Common myeloid progenitor, CD34-positive (primary cell): Measurements from ENCODE around the gene DOCK2.

Experiments used
- CTCF ChIA-PET: fragments of 350-600 bp; sonication (Branson Sonifier 250); formaldehyde crosslinking; loops from one replicate; lab custom pipeline; 2021; ENCODE audit warnings: antibody characterized with exemption; lab: Charles Lee
- POLR2A ChIA-PET: fragments of 350-600 bp; sonication (Branson Sonifier 250); formaldehyde crosslinking; loops from one replicate; lab custom pipeline; 2021; ENCODE audit warnings: antibody characterized with exemption; lab: Charles Lee
- DNase-seq, 3 donors: peaks; one replicate each; pipeline versions ENCODE4 v3.0.0 to v3.0.0-alpha.2; 2013
- H3K27ac ChIP-seq, 2 experiments: 1 replicate in 1 of 2; 2 replicates in 1 of 2; pipeline ENCODE4 v1.7.0; 2013; ENCODE audit warnings: inconsistent platforms in 2 of 2, low read length in 2 of 2, mild to moderate bottlenecking in 2 of 2, low read depth in 1 of 2, moderate library complexity in 1 of 2; ENCODE audit not compliant: severe bottlenecking in 2 of 2, insufficient read depth in 1 of 2, poor library complexity in 1 of 2
- H3K27me3 ChIP-seq, 5 experiments: replicated peaks in 2 of 5; 1 replicate in 3 of 5; 2 replicates in 2 of 5; pipeline versions ENCODE4 v1.6.1 to v1.7.0; 2013; ENCODE audit warnings: low read length in 4 of 5, mild to moderate bottlenecking in 2 of 5, moderate library complexity in 2 of 5, inconsistent platforms in 1 of 5; ENCODE audit not compliant: insufficient read depth in 5 of 5, control insufficient read depth in 4 of 5
- H3K36me3 ChIP-seq, 4 experiments: 1 replicate in 2 of 4; 2 replicates in 2 of 4; pipeline versions ENCODE4 v1.6.1 to v1.7.0; 2013; ENCODE audit warnings: low read length in 3 of 4, control low read depth in 1 of 4, mild to moderate bottlenecking in 1 of 4; ENCODE audit not compliant: control insufficient read depth in 4 of 4, insufficient read depth in 4 of 4
- H3K4me1 ChIP-seq, 4 experiments: 1 replicate in 3 of 4; 2 replicates in 1 of 4; pipeline versions ENCODE4 v1.6.1 to v1.7.1; 2013; ENCODE audit warnings: low read length in 3 of 4, mild to moderate bottlenecking in 3 of 4, control low read depth in 1 of 4, inconsistent platforms in 1 of 4, moderate library complexity in 1 of 4; ENCODE audit not compliant: control insufficient read depth in 4 of 4, insufficient read depth in 4 of 4; ENCODE audit errors: control extremely low read depth in 1 of 4
- H3K4me3 ChIP-seq, 7 experiments: 1 replicate in 4 of 7; 2 replicates in 3 of 7; pipeline versions ENCODE4 v1.5.1 to v1.7.0; 2013; ENCODE audit warnings: mild to moderate bottlenecking in 7 of 7, low read length in 6 of 7, moderate library complexity in 6 of 7, inconsistent platforms in 2 of 7, low read depth in 2 of 7, control low read depth in 1 of 7; ENCODE audit not compliant: insufficient read depth in 4 of 7, control insufficient read depth in 1 of 7; ENCODE audit errors: extremely low read depth in 1 of 7
- H3K9me3 ChIP-seq, 5 experiments: 1 replicate in 4 of 5; 2 replicates in 1 of 5; pipeline versions ENCODE4 v1.6.1 to v1.7.1; 2013; ENCODE audit warnings: low read length in 4 of 5, mild to moderate bottlenecking in 2 of 5, inconsistent platforms in 1 of 5, low read depth in 1 of 5, moderate library complexity in 1 of 5; ENCODE audit not compliant: control insufficient read depth in 4 of 5, insufficient read depth in 2 of 5; ENCODE audit errors: control extremely low read depth in 1 of 5
- WGBS: methylation state at CpG from one replicate; pipeline ENCODE4 v1.1.5; 2013; ENCODE audit not compliant: insufficient coverage; 5-methylcytosine and 5-hydroxymethylcytosine counted together

The DOCK2 gene

DNA sequence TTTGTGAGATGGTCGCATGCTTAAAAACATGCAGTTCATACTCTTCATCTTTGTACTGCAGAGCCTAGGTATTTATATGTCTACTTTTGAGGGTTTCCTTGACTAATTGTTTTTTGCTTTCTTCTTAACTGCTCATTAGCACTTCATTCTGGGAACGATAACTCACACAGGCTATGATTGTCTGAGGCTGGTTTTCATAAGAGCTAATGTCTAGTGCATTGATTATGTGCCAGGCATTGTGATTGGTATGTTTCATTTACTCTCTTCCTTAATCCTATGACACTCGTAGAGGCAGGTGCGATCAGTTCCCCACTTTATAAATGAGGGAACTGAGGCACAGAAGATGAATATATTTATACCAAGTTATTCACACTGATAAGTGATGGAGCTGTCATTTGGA, 249.6 kb downstream of the DOCK2 start:
- Histone ChIP-seq H3K27me3 (no peaks in the 10 kb centered on the region), H3K4me1 (peaks cover 3 to 6% (median 4%) of the 10 kb centered on the region in 4 experiments), H3K36me3 (peaks cover 3 to 30% (median 7%) of the 10 kb centered on the region in 4 experiments), H3K9me3 (no peaks in the 10 kb centered on the region), H3K27ac (no peak overlapping the region), H3K4me3 (no peak overlapping the region)
- no CpG with 5 or more reads among the region's 4 CpGs for whole genome bisulfite sequencing
- POLR2A ChIA-PET: no interaction called here
- no peak for DNase-seq
- CTCF ChIA-PET: interaction anchor here (1.3 kb wide), 1 partner anchor 17 kb away, joined by 3 read pairs; no protein-coding TSS in a partner anchor

DNA sequence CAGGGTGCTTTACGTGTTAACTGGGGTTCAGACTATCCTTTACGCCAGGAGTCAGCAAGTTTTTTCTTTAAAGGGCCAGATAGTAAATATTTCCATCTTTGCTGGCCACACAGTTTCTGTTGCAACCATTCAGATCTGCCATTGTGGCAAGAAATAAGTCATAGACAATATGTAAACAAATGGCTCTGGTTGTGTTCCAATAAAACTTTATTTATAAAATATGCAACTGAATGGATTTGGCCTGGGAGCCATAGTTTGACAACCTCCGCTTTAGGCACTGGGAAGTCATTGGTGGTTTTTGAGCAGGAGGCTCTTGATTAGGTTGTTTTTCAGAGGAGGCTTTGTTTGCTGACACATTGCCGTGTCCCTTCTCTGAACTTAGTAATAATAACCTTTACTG, 252.5 kb downstream of the DOCK2 start:
- WGBS: 100% methylated on average over 2 of the region's 4 CpGs
- no peak overlapping the region for H3K4me3 ChIP-seq
- H3K9me3 ChIP-seq: no peaks in the 10 kb centered on the region
- no peaks in the 10 kb centered on the region for H3K27me3 ChIP-seq
- H3K36me3 ChIP-seq: peaks cover 0 to 21% (median 5%) of the 10 kb centered on the region in 4 experiments
- DNase-seq: no peak
- no peaks in the 10 kb centered on the region for H3K4me1 ChIP-seq
- ChIA-PET POLR2A (no interaction called here), CTCF (no interaction called here)
- H3K27ac ChIP-seq: no peak overlapping the region

- Histone ChIP-seq H3K9me3 (no peaks in the 10 kb centered on the region), H3K27ac (no peak overlapping the region), H3K27me3 (no peaks in the 10 kb centered on the region), H3K36me3 (peaks cover 0 to 33% (median 3%) of the 10 kb centered on the region in 4 experiments), H3K4me3 (no peak overlapping the region), H3K4me1 (no peaks in the 10 kb centered on the region)
- ChIA-PET POLR2A (interaction anchor here (0.6 kb wide), 1 partner anchor 65 kb away, joined by 3 read pairs; no protein-coding TSS in a partner anchor), CTCF (no interaction called here)
- no peak for DNase-seq
Measured at GRCh38 chr5:169893010-169893409, 255.9 kb downstream of the DOCK2 start.

- H3K9me3 ChIP-seq: no peaks in the 10 kb centered on the region
- ChIA-PET POLR2A (no interaction called here), CTCF (no interaction called here)
- no CpG with 5 or more reads among the region's 2 CpGs for WGBS
- H3K4me3 ChIP-seq: no peak overlapping the region
- H3K4me1 ChIP-seq: no peaks in the 10 kb centered on the region
- no peak overlapping the region for H3K27ac ChIP-seq
- H3K36me3 ChIP-seq: peaks cover 0 to 33% (median 1%) of the 10 kb centered on the region in 4 experiments
- no peaks in the 10 kb centered on the region for H3K27me3 ChIP-seq
- DNase-seq: no peak
Measured at GRCh38 chr5:169893571-169893970, 256.5 kb downstream of the DOCK2 start.

DNA sequence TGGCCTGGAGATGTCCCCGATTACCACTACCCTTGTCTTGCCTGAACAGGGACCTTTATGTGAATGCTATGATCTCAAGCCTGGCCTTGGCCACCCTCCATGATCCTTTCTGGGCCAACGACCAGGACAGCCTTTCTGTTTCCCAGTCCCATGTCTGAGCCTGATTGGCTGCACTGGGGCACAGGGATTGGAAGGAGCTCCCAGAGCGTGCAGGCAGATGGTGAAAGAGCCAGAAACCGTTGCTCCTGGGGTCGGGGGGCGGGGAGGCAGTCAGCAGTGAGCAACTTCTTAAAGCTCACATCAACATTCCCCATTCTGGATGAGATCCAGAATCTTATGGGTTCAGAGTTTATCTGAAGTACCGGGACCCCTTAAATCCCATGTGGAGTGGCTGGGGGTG, 258.9 kb downstream of the DOCK2 start:
- ChIA-PET POLR2A (interaction anchor here (0.6 kb wide), 1 partner anchor 1010 kb away, joined by 3 read pairs; no protein-coding TSS in a partner anchor), CTCF (no interaction called here)
- no peak for DNase-seq
- WGBS: 94% methylated on average over 6 of the region's 7 CpGs
- Histone ChIP-seq H3K27me3 (no peaks in the 10 kb centered on the region), H3K36me3 (peaks cover 0 to 55% (median 10%) of the 10 kb centered on the region in 4 experiments), H3K27ac (no peak overlapping the region), H3K9me3 (no peaks in the 10 kb centered on the region), H3K4me3 (no peak overlapping the region), H3K4me1 (no peaks in the 10 kb centered on the region)

DNA sequence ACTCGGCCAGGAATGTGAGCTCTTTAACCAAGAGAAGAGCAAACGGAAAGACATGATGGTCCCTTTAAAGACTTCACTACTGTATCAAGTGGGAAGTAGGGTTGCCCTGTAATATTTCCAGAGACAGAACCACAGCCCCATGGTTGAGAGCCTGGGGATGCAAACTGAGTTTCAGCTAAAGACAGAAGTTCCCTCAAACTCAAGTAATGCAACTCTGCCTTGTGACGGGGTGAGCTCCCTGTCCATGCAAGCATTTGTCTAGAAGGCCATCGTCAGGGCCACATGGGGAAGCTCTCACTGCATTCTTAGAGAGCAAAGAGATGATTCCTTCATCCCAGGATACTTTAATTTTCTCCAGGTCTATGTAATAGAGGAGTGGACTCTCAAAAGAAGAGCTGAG, 260.4 kb downstream of the DOCK2 start:
- H3K27me3 ChIP-seq: no peaks in the 10 kb centered on the region
- no peaks in the 10 kb centered on the region for H3K9me3 ChIP-seq
- peaks cover 0 to 59% (median 10%) of the 10 kb centered on the region in 4 experiments for H3K36me3 ChIP-seq
- no peak overlapping the region for H3K27ac ChIP-seq
- 100% methylated on average over 3 of the region's 4 CpGs for WGBS
- ChIA-PET POLR2A (no interaction called here), CTCF (interaction anchor here (0.9 to 1.0 kb wide), 2 partner anchors 9 to 102 kb away, joined by 3 read pairs; no protein-coding TSS in a partner anchor)
- no peak for DNase-seq
- no peak overlapping the region for H3K4me3 ChIP-seq
- H3K4me1 ChIP-seq: peaks cover 0 to 13% (median 6%) of the 10 kb centered on the region in 4 experiments

GRCh38 chr5:169901896-169902295, 264.8 kb downstream of the DOCK2 start:
- Histone ChIP-seq H3K4me3 (no peak overlapping the region), H3K27ac (no peak overlapping the region), H3K4me1 (peaks cover 0 to 13% (median 6%) of the 10 kb centered on the region in 4 experiments), H3K9me3 (no peaks in the 10 kb centered on the region), H3K27me3 (no peaks in the 10 kb centered on the region), H3K36me3 (peaks cover 0 to 36% (median 10%) of the 10 kb centered on the region in 4 experiments)
- CTCF ChIA-PET: no interaction called here
- peak; percentile 6 to 58 (median 39) for DNase-seq
- POLR2A ChIA-PET: no interaction called here
- 0% methylated on average over 1 of the region's 2 CpGs for WGBS
